K562 (cell line): ENCODE data around the gene RIN3. TPM values are rescaled to one million over a fixed set of nuclear protein-coding genes. Genes with fewer than 3 reads are reported as not detected.

Experiments used
- ATAC-seq: fragments of 200-7000 bp; cut with Tn5 transposase; 3 replicates; pipeline ENCODE4 v1.9.1; 2020; ENCODE audit warnings: moderate library complexity
- BruUV-seq: library from RNA; stranded (reverse); fragments of 400-500 nt; replicated peaks from 2 replicates; lab custom pipeline; 2021; lab: Mats Ljungman, UMichigan
- CTCF ChIA-PET: fragments of 300-600 bp; formaldehyde crosslinking; extraction: SDS; loops from one replicate; lab custom pipeline; 2021; ENCODE audit warnings: low intra/inter-chr PET ratio; lab: Yijun Ruan, JAX
- POLR2A ChIA-PET: fragments of 300-600, 350-650 bp; sonication (Branson Sonifier 250); formaldehyde crosslinking; extraction: SDS; loops from one replicate; lab custom pipeline; 2021; ENCODE audit warnings: antibody characterized with exemption, inconsistent platforms; lab: Yijun Ruan, JAX
- DNase-seq, 4 experiments: peaks; one replicate each; pipeline versions ENCODE4 v3.0.0 to v3.0.0-alpha.2; 2011 to 2018; ENCODE audit warnings: low spot score in 3 of 4, mixed read lengths in 3 of 4; ENCODE audit errors: extremely low read depth in 1 of 4
- FAIRE-seq: peaks from 2 replicates; lab custom pipeline; 2011; peaks lifted over from hg19 to GRCh38; lab: Jason Lieb, UNC
- H2AFZ ChIP-seq: 2 replicates; pipeline ENCODE4 v1.6.0; 2011; ENCODE audit warnings: low read depth, low read length, control low read depth, inconsistent platforms
- H3K27ac ChIP-seq: fragments of 200-600 bp; 3 replicates; pipeline ENCODE4 v1.8.0; 2011; ENCODE audit warnings: low read depth, mild to moderate bottlenecking, control low read depth, inconsistent platforms, low read length, moderate library complexity, mixed read lengths; ENCODE audit errors: extremely low read depth
- H3K27me3 ChIP-seq, 2 experiments: fragments of 300-600 bp in 1 of 2; 2 replicates in 1 of 2; 3 replicates in 1 of 2; pipeline versions ENCODE4 v1.6.0 to v1.8.0; 2011; ENCODE audit warnings: inconsistent platforms in 2 of 2, low read length in 2 of 2, mild to moderate bottlenecking in 1 of 2, mixed read lengths in 1 of 2, moderate library complexity in 1 of 2; ENCODE audit not compliant: control insufficient read depth in 2 of 2, insufficient read depth in 2 of 2
- H3K36me3 ChIP-seq: fragments of 300-600 bp; 3 replicates; pipeline ENCODE4 v1.8.0; 2011; ENCODE audit warnings: mild to moderate bottlenecking, low read length, inconsistent platforms; ENCODE audit not compliant: control insufficient read depth, insufficient read depth
- H3K4me1 ChIP-seq, 2 experiments: fragments of 200-600 bp in 1 of 2; replicated peaks in 1 of 2; 2 replicates in 1 of 2; 3 replicates in 1 of 2; pipeline versions ENCODE4 v1.5.1 to v1.8.0; 2011; ENCODE audit warnings: inconsistent platforms in 2 of 2, low read length in 2 of 2, mild to moderate bottlenecking in 1 of 2, mixed read lengths in 1 of 2, moderate library complexity in 1 of 2; ENCODE audit not compliant: control insufficient read depth in 2 of 2, insufficient read depth in 2 of 2
- H3K4me2 ChIP-seq: 2 replicates; pipeline ENCODE4 v1.6.1; 2011; ENCODE audit warnings: low read length, control low read depth, inconsistent platforms, mixed read lengths; ENCODE audit not compliant: insufficient read depth
- H3K4me3 ChIP-seq: fragments of 200-600 bp; sonication (generic), shearing (Covaris generic); 2 replicates; pipeline ENCODE4 v1.5.1; 2016; ENCODE audit warnings: control low read depth, inconsistent platforms
- H3K79me2 ChIP-seq: fragments of 200-600 bp; 3 replicates; pipeline ENCODE4 v1.8.0; 2011; ENCODE audit warnings: low read length, inconsistent platforms; ENCODE audit not compliant: control insufficient read depth, insufficient read depth
- H3K9ac ChIP-seq, 2 experiments: 2 replicates each; pipeline versions ENCODE4 v1.6.0 to v1.6.1; 2011; ENCODE audit warnings: low read depth in 2 of 2, low read length in 2 of 2, control low read depth in 1 of 2, inconsistent platforms in 1 of 2, mild to moderate bottlenecking in 1 of 2, mixed read lengths in 1 of 2; ENCODE audit not compliant: insufficient read depth in 1 of 2
- H3K9me1 ChIP-seq: one replicate; pipeline ENCODE4 v1.6.0; 2011; ENCODE audit warnings: inconsistent platforms, mild to moderate bottlenecking, low read length, moderate library complexity; ENCODE audit not compliant: control insufficient read depth, insufficient read depth
- H3K9me3 ChIP-seq: replicated peaks from 2 replicates; pipeline ENCODE4 v1.5.1; 2011; ENCODE audit warnings: low read depth, low read length, inconsistent platforms; ENCODE audit not compliant: control insufficient read depth, insufficient read depth
- H4K20me1 ChIP-seq: replicated peaks from 2 replicates; pipeline ENCODE4 v1.6.1; 2011; ENCODE audit warnings: low read length, inconsistent platforms, mixed read lengths; ENCODE audit not compliant: control insufficient read depth, insufficient read depth
- DDX20 ChIP-seq: fragments of 450-650 bp; IDR thresholded peaks from 2 replicates; pipeline ENCODE4 v1.6.1; 2016; ENCODE audit warnings: missing genetic modification characterization, low read depth, mild to moderate bottlenecking, missing compliant biosample characterization, moderate library complexity
- EGR1 ChIP-seq: fragments of 450-650 bp; conservative IDR thresholded peaks from 2 replicates; pipeline ENCODE4 v1.6.1; 2017; ENCODE audit warnings: mild to moderate bottlenecking
- FOXA1 ChIP-seq: fragments of 450-650 bp; IDR thresholded peaks from 2 replicates; pipeline ENCODE4 v1.6.1; 2016; ENCODE audit warnings: mild to moderate bottlenecking, borderline replicate concordance
- HNRNPUL1 ChIP-seq: fragments of 200-400 bp; formaldehyde crosslinking; IDR thresholded peaks from 2 replicates; pipeline ENCODE4 v1.6.1; 2017; ENCODE audit warnings: low read length
- STAG1 ChIP-seq: sonication (generic); formaldehyde crosslinking; IDR thresholded peaks from 2 replicates; pipeline ENCODE4 v1.5.0; 2020; ENCODE audit warnings: missing genetic modification reagents, borderline replicate concordance
- STAT6 ChIP-seq: sonication (generic); formaldehyde crosslinking; IDR thresholded peaks from 2 replicates; pipeline ENCODE4 v1.8.1; 2023; ENCODE audit warnings: mild to moderate bottlenecking, missing genetic modification reagents
- THAP7 ChIP-seq: fragments of 250-450 bp; sonication (Bioruptor Pico); IDR thresholded peaks from 2 replicates; pipeline ENCODE4 v1.5.0; 2021
- ZBTB5 ChIP-seq: fragments of 450-650 bp; IDR thresholded peaks from 2 replicates; pipeline ENCODE4 v1.6.1; 2017; ENCODE audit warnings: antibody characterized with exemption
- WGBS: fragments of 100-300 bp; shearing (Covaris generic); methylation state at CpG from one replicate; pipeline ENCODE4 v1.1.6; 2016; ENCODE audit warnings: low coverage, mixed read lengths; ENCODE audit not compliant: insufficient coverage; ENCODE audit errors: missing lambda C conversion rate; 5-methylcytosine and 5-hydroxymethylcytosine counted together
- in situ Hi-C: fragments of 300-500 bp; cut with MboI; formaldehyde crosslinking; loops from 4 replicates; pipeline ENCODE4 v1.15.0; 2018; ENCODE audit warnings: inconsistent platforms, mixed read lengths
- intact Hi-C: fragments of 100-400 bp; cut with micrococcal nuclease; formaldehyde crosslinking; loops from 2 replicates; pipeline ENCODE4 v1.14.2; 2022
- polyA plus RNA-seq, 8 experiments: library from polyadenylated mRNA; depleted of rRNA in 4 of 8; stranded (reverse) in 5 of 8; unstranded in 3 of 8; fragments of >200 nt; fragmentation: Nextera tagmentation in 2 of 8; fragmentation: Illumina TruSeq in 1 of 8; extraction: Ambion mirVana in 2 of 8; extraction: Trizol in 1 of 8; gene quantifications; 2 replicates each; pipeline versions ENCODE4 v1.2.1 to v1.2.3, GENCODE V29; 2011 to 2014; ENCODE audit warnings: inconsistent platforms in 1 of 8, missing spikeins in 1 of 8
- total RNA-seq, 7 experiments: library from RNA; depleted of rRNA in 6 of 7; stranded (reverse); fragments of >200 nt in 6 of 7; fragmentation: Illumina TruSeq in 2 of 7; extraction: Trizol in 2 of 7; gene quantifications; 2 replicates each; pipeline versions ENCODE4 v1.2.1 to v1.2.3, GENCODE V29; 2011 to 2021; ENCODE audit warnings: low replicate concordance in 1 of 7

RIN3 gene
- total and polyA plus RNA-seq, 9 of the 15 experiments (the other 6 are each of a cell fraction or from before 2014, with no cell fraction given), result 0.01 to 0.49 (median 0.08) TPM; not detected in 5

GRCh38 chr14:92472860-92473259 lies 40.7 kb upstream of the RIN3 start (continued):
- TF ChIP-seq STAG1 (CRISPR knock-in tag), result no peak
- no peak for TF ChIP-seq STAT6 (CRISPR knock-in tag)

- H3K4me2 ChIP-seq, result no peak overlapping the region
- DNase-seq (no peak), FAIRE-seq (no peak), ATAC-seq (no peak)
- no peaks in the 10 kb centered on the region for H4K20me1 ChIP-seq
- TF ChIP-seq THAP7 (CRISPR knock-in tag) (no peak), DDX20 (tag) (no peak), EGR1 (no peak), HNRNPUL1 (no peak), FOXA1 (no peak), ZBTB5 (no peak)
- no peaks in the 10 kb centered on the region; a peak in 1 of 5 replicates for H3K27me3 ChIP-seq
- H3K79me2 ChIP-seq, result no peaks in the 10 kb centered on the region
- no peak overlapping the region for H2AFZ ChIP-seq
- in situ Hi-C loops, result no loop called here
- no peak overlapping the region for H3K27ac ChIP-seq
- no peak overlapping the region for H3K4me3 ChIP-seq
- no peaks in the 10 kb centered on the region for H3K36me3 ChIP-seq
- H3K9me3 ChIP-seq, result no peaks in the 10 kb centered on the region
- POLR2A ChIA-PET, result no interaction called here
- no TSS peak for BruUV-seq
- WGBS, result 0% methylated on average over 9 of the region's 9 CpGs
- CTCF ChIA-PET, result no interaction called here
- no peak overlapping the region for H3K9ac ChIP-seq
- intact Hi-C loops, result no loop called here
- H3K9me1 ChIP-seq, result no peaks in the 10 kb centered on the region
- no peaks in the 10 kb centered on the region for H3K4me1 ChIP-seq
Observed at GRCh38 chr14:92473261-92473968, 40.2 kb upstream of the RIN3 start.
